ENCODE measurements around the gene ABAT. TPM values are rescaled to one million over a fixed set of nuclear protein-coding genes. Genes with fewer than 3 reads are reported as not detected.

Gene ABAT
- total RNA-seq, result 0.97 and 3.5 TPM in 2 replicates

DNA sequence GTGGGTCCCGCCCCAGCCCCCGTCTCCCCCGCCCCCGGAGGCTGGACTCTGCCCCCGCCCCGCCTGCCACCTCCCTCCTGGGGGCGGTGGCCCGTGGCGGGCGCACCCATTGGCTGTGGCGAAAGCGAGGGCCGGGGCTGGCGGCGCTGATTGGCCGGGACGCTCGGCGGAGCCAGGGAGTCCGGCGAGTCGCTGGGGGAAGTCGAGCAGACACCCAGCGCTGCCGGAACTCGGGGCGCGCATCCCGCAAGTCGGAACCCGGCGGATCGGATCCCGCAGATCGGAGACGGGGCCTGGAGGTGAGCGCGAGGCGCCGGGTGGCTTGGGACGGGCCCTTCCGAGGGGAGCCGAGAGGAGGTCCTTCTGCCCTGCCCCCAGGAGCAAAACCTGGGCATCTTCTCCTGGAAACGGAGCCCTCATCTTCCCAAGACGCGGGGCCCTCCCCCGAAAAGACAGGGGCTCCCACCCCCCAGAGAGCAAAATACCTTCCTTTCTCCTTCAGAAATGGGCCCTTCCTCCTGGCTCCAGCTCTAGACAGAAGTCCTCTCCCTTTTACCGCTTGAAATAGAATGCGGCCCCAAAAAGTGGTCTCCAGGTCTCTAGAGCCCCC lies at the start of gene ABAT:
Gene ABAT (plus strand): TSS at position 205 of the 610 bp plus-strand sequence. CDS start 61,123 bp downstream, outside the sequence.
- H3K4me3 ChIP-seq (ENCODE audit: low read depth, low read length), result peak within 1 kb of the TSS; percentile 64
- TF ChIP-seq CTCF (IDR thresholded peaks at IDR 0.05; ENCODE audit: insufficient read depth, low read depth, low read length), result no peak
- peak; percentile 75 for DNase-seq (ENCODE audit: low read depth)

DNA sequence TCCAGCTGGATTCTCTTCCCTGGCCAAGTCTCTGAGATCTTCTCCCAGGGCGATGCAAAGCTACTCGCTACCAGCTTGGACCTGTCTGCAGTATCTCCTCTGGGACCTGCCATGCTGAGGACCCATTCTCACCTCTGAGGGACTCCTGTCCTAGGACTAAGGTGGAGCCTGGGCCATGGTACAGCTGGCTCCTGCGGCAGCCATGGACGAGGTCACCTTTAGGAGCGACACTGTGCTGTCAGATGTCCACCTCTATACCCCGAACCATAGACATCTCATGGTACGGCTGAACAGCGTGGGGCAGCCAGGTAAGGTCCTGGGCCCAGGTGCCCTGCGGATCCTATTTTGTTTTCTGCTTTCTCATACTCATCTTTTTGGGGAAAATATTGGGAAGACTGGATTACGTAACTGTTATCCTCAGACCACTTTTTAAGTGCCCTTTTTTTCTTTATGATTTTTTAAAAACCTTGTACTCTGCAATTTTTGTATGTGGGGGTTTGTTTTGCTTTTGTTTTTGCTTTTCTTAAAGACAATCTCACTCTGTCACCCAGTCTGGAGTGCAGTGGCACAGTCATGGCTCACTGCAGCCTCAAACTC lies 48.8 kb upstream of the ABAT start:
- no peak overlapping the region for H3K4me3 ChIP-seq (ENCODE audit: low read depth, low read length)
- TF ChIP-seq CTCF (IDR thresholded peaks at IDR 0.05; ENCODE audit: insufficient read depth, low read depth, low read length), result no peak
- no peak for DNase-seq (ENCODE audit: low read depth)

DNA sequence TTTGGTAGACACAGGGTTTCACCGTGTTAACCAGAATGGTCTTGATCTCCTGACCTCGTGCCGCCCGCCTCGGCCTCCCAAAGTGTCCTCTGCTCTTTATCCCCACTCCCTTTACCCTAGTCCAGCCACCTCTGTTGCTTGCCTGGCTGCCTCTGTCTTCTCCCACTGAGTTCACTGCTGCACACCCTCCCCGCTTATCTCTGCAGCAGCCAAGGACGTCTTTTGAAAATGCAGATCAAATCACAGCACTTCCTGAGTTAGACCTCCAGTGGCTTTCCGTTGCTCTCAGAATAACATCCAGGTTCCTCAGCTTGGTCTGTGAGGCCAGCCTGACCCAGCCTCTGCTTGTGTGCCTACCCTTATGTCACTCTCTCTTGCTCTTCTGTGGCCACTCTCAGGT lies 47.5 kb upstream of the ABAT start:
- no peak overlapping the region for H3K4me3 ChIP-seq (ENCODE audit: low read depth, low read length)
- no peak for DNase-seq (ENCODE audit: low read depth)
- no peak for TF ChIP-seq CTCF (IDR thresholded peaks at IDR 0.05; ENCODE audit: insufficient read depth, low read depth, low read length)

DNA sequence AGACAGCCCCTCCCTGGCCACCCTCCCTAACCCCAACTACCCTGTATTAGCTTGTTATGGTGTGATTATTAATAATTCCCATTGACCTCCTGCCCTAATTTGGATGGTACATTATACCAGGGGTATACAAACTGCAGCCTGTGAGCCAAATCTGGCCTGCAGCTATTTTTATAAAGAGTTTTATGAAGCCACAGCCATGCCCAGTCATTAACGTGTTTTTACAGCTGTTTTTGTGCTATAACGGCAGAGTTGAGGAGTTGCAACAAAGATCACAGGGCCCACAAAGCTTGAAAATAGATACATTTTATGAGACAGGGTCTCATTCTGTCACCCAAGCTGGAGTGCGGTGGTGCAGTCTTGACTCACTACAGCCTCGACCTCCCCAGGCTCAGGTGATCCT lies 47.0 kb upstream of the ABAT start:
- no peak overlapping the region for H3K4me3 ChIP-seq (ENCODE audit: low read depth, low read length)
- no peak for TF ChIP-seq CTCF (IDR thresholded peaks at IDR 0.05; ENCODE audit: insufficient read depth, low read depth, low read length)
- no peak for DNase-seq (ENCODE audit: low read depth)

DNA sequence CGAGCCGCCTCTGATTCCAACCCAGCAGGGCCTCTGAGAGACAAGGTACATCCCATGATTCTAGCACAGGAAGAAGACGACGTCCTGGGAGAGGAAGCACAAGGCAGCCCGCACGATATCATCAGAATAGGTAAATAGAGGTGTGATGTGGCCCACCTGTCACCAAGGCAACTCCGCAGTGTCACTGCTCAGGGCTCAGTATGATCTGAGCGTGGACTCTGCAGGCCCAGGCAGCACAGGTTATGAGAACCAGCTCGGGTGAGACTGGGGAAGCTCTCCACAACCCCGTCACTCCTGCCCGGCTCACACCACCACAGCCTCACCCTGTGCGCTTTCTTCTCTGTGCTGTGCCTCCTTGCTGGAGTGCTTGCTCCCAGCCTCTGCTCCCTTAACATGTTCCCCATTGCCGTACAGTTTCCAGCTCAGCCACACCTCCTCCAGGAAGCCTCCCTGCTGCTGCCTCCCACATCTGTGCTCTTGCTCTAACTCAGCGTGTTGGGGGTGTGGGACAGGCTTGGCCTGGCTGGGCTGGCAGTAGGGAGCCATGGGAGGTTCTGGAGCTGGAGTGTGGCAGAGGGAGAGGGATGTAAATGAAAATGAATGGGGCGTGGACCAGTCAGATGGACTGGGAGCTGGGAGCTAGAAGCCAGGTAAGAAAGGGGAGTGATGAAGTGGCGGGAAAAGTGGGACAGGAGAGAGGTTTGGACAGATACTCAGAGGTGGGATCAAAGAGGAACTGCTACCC lies 45.3 kb upstream of the ABAT start:
- no peak overlapping the region for H3K4me3 ChIP-seq (ENCODE audit: low read depth, low read length)
- TF ChIP-seq CTCF (IDR thresholded peaks at IDR 0.05; ENCODE audit: insufficient read depth, low read depth, low read length), result no peak
- no peak for DNase-seq (ENCODE audit: low read depth)

DNA sequence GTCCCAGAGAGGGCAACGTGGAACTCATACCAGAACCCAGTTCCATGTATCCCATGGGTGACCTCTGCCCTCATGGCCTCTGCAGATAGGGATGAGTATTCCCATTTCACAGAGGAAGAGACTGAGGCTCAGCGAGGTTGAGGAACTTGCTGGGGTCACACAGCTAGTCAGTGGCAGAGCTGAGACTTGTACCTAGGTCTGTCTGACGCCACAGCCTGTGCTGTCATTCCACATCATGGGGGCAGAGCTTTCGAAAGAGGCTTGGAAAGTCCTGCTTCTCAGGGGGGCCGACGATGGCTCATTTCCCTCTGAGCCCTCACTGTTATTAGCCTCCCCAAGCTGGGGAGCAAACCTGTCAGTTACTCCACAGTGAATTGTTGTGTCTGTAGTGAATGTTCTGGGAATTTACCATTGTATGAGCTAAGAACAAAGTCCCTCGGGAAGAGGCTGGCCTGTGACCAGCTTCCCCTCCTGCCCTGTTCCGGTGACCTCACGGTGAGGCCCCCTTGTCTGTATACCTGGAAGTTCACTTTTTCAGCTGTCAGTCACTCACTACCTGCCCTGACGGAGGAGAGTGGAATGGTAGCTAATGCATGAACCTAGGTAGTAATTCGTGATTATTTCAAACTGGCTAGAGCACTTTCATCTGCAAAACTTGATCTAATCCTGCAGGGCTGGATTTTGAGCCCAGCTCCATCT lies 44.0 kb upstream of the ABAT start:
- H3K4me3 ChIP-seq (ENCODE audit: low read depth, low read length), result no peak overlapping the region
- no peak for TF ChIP-seq CTCF (IDR thresholded peaks at IDR 0.05; ENCODE audit: insufficient read depth, low read depth, low read length)
- no peak for DNase-seq (ENCODE audit: low read depth)

All from fibroblast of villous mesenchyme (primary cell).